AG09319 (cell line): Measurements from ENCODE around the gene HSD11B2.

Experiments
- DNase-seq: peaks from one replicate; pipeline ENCODE4 v3.0.0-alpha.2; 2010; ENCODE audit warnings: low read depth; ENCODE audit errors: extremely low read depth
- CTCF ChIP-seq: IDR thresholded peaks from 2 replicates; pipeline ENCODE4 v1.5.1; 2011; ENCODE audit warnings: low read depth, mild to moderate bottlenecking, inconsistent platforms, low read length, moderate library complexity

HSD11B2 gene

DNA sequence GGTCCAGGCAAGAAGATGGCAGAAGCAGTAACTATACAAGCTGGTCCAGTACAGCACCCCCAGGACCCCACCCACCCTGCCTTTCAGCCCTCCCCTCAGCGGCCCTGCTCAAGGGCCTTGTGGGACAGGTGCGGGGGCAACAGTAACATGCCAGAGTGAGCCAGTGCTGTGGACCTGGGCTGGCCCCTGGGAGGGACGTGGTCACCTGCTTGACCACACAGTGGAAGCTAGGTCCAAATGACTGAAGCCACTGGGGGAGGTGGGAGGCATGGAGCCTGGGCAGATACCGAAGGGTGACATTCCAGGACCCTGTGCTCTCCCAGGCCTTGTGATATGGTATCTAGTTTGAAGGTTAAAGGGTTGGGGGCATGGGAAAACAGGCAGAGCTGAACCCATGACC, 32.8 kb downstream of the HSD11B2 start:
- no peak for TF ChIP-seq CTCF

DNA sequence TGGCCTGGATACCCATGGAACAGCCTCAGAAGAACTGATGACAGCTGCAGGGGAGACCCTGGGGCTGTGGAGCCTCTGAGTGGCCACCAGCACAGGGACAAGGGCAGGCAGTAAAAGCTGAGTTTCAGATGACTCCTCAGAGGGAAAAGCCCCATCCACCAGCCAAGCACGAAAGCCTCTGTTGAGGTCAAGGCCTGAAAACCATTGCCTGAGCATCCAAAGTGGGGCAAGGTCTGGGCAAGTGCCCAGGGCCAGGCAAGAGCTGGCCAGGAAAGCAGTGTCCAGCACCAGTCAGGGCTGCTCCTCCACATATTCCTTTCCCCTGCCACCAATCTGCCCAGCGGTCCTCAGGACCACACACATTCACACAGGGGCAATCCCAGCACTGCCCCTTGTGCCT, 33.6 kb downstream of the HSD11B2 start:
- no peak for DNase-seq
- TF ChIP-seq CTCF: no peak

More for the DNA sequence above, 32.8 kb downstream of the HSD11B2 start:
- DNase-seq: no peak

- DNase-seq: no peak
- no peak for TF ChIP-seq CTCF
These were observed 35.7 kb downstream of the HSD11B2 start for GRCh38 chr16:67466581-67466980.

- no peak for DNase-seq
- TF ChIP-seq CTCF: no peak
These were observed 37.8 kb downstream of the HSD11B2 start for GRCh38 chr16:67468731-67469130.

GRCh38 chr16:67470359-67470758, 39.4 kb downstream of the HSD11B2 start:
- no peak for DNase-seq
- TF ChIP-seq CTCF: no peak

GRCh38 chr16:67471758-67472384, 41.0 kb downstream of the HSD11B2 start:
- DNase-seq: no peak
- no peak for TF ChIP-seq CTCF

- TF ChIP-seq CTCF: no peak
- DNase-seq: no peak
These were observed 43.9 kb downstream of the HSD11B2 start for GRCh38 chr16:67474551-67475455.
